Activated CD8-positive, alpha-beta memory T cell treated with anti-CD3 and anti-CD28 coated beads for 48 hours (primary cell): ENCODE results near the gene TFCP2L1.
"Not testable (repeated sequence)": the region's sequence is repeated elsewhere in the genome, so short reads cannot be mapped to it uniquely, and the experiment has no call there.

ENCODE experiments used
- DNase-seq, 3 experiments: peaks; one replicate each; pipeline ENCODE4 v3.0.0-alpha.2; 2020; ENCODE audit warnings: low read depth in 2 of 3, low spot score in 2 of 3

TFCP2L1 gene, protein sequence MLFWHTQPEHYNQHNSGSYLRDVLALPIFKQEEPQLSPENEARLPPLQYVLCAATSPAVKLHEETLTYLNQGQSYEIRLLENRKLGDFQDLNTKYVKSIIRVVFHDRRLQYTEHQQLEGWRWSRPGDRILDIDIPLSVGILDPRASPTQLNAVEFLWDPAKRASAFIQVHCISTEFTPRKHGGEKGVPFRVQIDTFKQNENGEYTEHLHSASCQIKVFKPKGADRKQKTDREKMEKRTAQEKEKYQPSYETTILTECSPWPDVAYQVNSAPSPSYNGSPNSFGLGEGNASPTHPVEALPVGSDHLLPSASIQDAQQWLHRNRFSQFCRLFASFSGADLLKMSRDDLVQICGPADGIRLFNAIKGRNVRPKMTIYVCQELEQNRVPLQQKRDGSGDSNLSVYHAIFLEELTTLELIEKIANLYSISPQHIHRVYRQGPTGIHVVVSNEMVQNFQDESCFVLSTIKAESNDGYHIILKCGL

DNA sequence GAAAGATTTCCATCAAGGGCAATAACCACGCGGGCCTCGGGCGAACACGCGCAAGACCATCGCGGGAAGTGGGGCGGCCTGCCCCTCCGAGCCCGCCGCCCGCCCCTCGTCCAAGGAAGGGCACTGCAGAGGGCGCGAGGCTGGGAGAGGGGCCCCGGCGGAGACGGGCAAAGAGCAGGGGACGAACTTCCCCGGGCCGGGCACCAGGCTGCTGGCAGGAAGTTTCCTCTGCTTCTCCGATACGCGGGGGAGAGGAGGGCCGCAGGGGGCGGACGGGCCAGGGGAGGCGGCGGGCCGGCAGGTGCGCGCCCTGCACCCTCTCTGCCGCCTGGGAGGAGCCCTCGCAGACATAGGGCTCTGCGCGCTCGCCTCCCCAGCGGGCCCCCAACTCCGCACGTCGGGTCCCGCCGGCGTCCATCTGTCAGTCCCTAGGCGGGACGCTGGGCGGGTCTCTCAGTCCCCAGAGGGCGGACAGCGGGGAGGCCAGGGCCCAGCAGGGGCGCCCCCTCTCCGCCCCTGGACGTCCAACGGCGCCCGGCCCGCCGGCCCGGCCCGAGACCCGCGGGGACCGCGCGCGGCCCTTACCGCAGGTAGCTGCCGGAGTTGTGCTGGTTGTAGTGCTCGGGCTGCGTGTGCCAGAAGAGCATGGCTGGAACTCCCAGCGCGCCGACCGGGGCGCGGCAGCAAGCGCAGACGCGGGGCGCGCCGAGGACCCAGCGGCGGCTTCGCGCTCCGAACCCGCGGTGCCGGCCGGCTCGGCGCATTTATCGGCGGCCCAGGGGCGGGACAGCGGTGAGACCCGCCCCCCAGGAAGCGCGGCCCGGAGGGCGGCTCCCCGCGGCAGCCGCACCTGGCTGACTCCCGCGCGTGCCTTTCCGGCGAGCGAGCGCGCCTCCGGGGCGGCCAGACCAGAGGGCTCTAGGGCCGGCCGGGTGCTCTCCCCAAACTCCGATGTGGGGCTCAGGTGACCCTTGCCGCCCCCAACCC lies at the start of gene TFCP2L1:
TFCP2L1 (minus strand) TSS at position 740 of the 987 bp plus-strand sequence; CDS start at position 647, 93 bp downstream.
- peak in 1 of 3 experiments; percentile 10 for DNase-seq

DNA sequence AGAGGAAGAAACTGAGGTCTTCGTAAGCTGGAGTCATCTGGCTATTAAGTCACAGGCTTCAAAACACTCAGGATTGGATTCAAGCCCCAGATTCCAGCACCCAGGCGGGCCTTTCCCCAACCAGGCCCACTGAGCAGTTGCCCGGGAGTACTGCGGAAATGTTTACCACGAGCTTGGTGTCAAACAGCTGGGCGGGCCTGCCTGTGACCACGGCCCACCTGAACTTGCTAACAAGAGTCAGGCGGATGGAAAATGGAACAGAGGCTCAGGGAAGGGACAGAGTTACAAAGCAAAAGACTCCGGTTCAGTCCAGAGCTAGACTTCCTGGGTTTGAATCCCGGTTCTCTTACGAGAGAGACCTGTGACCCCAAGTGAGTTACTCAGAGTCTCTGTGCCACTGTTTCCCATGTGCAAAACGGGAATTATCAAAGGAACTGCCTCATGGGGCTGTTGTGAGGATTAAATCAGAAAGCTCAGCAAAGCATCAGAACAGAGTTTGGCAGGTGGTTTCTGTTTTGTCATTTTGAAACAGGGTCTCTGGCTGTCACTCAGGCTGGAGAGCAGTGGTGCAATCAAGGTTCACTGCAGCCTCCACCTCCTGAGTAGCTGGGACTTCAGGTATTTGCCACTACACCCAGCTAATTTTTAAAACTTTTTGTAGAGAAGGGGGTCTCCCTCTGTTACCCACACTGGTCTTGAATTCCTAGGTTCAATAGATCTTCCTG lies 49.0 kb upstream of the TFCP2L1 start:
- no peak for DNase-seq

DNA sequence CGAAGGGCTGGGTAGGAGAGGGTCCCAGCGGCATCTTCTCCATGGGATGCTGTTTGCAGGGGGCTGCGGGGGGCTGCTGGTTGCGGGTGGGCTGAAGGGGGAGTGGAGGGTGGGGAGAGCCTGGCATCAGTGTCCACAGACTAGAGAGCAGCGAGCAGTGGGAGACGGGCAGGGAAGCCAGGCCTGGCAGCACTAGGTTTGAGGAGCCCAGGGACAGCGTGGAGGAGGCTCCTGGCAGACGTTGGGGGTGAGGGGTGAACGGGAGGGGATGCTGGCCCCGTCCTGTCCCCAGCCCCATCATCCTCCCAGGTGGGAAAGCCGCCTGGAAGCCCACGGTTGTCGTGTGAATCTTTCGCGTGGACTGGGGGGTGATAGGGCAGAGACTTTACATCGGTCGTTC lies 48.2 kb upstream of the TFCP2L1 start:
- DNase-seq = no peak

DNA sequence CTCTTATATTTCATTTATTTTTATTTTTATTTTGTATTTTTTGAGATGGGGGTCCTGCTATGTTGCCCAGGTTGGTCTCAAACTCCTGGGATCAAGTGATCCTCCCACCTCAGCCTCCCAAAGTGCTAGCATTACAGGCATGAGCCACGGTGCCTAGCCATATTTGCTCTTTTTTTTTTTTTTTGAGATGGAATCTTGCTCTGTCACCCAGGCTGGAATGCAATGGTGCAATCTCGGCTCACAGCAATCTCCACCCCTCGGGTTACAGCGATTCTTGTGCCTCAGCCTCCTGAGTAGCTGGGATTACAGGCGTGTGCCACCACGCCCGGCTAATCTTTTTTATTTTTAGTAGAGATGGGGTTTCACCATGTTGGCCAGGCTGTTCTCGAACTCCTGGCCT lies 46.3 kb upstream of the TFCP2L1 start:
- not testable (repeated sequence) for DNase-seq

DNA sequence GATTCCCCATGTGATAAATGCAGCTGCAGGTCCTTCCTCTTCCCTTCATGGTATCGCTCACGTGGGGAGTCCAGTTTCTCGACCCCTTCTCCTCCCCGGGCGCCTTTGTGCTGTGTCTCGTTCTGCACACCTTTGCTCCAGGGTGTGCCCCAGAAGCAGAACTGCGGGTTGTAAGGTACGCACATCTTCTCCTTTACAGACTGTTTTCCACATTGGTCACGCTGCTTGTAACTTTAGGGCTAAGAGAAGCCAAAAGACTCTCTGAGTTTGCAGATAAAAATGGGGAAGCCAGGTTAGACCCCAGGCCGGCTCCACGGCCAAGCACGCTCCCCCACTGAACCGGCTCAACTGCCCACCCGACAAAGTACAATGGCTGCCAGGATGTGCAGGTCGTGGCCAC lies 45.9 kb upstream of the TFCP2L1 start:
- no peak for DNase-seq

DNA sequence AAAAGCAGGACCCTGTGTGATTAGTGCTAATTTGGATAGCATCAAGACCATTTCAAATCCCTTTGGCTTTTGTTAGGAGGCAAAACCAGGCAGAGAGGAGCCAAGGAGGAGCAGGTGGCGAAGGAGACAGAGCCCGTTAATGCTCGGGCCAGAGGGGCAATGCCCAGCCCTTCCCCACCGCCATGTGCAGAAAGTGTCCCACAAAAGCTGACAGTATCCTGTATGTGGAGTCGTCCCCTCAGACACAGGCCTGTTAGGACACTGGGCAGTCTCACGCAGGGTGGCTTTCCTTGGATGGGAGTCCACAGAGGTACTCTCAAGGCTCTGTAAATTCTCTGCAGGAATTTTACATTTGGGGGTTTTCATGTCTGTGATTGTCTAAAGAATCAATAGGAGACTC lies 44.8 kb upstream of the TFCP2L1 start:
- no peak for DNase-seq

DNA sequence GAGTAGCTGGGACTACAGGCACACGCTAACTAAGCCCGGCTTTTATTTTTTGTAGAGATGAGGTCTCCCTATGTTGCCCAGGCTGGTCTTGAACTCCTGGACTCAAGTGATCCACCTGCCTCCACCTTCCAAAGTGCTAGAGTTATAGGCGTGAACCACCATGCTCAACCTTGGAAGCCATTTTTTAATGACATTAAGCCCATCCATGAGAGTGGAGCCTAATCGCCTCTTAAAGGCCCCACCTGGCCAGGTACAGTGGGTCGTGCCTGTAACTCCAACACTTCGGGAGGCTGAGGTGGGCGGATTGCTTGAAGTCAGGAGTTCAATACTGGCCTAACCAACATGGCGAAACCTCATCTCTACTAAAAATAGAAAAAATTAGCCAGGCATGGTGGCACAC lies 41.6 kb upstream of the TFCP2L1 start:
- no peak for DNase-seq

DNA sequence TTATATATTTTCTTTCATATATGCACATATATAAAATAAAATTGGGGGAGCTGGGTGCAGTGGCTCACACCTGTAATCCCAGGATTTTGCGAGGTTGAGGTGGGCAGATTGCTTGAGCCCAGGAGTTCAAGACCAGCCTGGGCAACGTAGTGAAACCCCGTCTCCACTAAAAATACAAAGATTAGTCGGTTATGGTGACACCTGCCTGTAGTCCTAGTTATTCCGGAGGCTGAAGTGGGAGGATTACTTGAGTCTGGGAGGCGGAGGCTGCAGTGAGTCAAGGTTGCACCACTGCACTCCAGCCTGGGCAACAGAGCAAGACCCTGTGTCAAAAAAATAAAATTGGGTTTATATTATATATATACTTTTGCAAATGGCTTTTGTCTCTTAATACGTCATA lies 39.6 kb upstream of the TFCP2L1 start:
- DNase-seq = no peak

DNA sequence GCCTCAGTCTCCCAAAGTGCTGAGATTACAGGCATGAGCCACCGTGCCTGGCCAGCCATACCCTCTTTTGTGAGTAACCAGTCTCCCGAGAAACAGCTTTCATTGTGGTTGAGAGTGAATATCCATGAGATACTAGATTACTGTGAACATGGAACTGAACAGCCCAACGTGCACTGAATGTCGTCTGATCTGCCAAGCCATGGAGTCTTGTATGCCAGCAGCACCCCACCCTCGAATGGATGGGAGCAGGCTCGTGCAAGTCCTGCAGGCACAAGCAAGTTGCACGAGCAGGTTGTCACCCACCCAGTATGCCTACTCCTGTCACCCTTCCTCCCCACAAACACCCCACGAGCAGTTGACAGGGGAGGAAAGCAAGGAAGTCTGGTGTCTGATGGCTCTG lies 36.5 kb upstream of the TFCP2L1 start:
- no peak for DNase-seq

DNA sequence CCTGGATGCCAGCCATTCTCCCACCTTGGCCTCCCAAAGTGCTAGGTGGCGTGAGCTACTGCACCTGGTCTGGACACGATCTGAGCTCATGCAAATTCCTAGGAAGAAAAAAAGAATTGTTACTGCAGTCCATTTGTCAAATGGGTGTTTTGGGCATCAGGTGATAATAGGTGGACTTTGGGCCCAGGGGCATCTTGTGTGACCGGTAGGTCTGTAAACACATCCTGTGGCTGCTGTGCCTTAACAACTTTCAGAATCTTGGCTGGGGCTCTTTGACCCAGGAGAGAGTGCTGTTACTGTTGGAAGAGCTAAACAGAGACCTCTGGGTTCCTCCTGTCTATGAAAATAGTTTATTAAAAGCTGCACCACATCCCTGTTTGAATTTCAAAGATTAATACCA lies 34.9 kb upstream of the TFCP2L1 start:
- no peak for DNase-seq

DNA sequence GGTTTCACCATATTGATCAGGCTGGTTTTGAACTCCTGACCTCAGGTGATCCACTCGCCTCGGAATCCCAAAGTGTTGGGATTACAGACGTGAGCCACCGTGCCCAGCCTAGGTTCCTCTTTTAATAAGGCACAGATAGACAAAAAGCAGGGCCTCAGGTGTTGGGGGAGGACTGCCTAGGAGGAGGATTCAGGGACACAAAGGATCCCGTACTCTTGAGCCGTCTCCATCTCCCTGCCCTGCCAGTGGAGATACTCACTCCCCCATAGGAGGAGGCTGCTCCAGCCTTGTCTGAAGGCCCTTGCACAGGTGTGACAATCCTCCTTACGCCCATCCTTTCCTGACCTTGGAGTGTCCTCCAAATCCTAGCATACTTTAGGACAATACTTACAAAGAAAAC lies 32.0 kb upstream of the TFCP2L1 start:
- no peak for DNase-seq

DNA sequence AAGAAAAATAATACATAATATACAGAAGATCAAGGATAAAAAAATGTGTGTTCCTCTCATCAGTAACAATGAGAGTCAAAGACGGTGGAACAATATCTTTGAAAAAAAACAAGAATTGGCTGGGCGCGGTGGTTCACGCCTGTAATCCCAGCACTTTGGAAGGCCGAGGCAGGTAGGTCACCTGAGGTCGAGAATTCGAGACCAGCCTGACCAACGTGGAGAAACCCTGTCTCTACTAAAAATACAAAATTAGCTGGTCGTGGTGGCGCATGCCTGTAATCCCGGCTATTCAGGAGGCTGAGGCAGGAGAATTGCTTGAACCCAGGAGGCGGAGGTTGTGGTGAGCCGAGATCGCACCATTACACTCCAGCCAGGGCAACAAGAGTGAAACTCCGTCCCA lies 28.7 kb upstream of the TFCP2L1 start:
- not testable (repeated sequence) for DNase-seq

DNA sequence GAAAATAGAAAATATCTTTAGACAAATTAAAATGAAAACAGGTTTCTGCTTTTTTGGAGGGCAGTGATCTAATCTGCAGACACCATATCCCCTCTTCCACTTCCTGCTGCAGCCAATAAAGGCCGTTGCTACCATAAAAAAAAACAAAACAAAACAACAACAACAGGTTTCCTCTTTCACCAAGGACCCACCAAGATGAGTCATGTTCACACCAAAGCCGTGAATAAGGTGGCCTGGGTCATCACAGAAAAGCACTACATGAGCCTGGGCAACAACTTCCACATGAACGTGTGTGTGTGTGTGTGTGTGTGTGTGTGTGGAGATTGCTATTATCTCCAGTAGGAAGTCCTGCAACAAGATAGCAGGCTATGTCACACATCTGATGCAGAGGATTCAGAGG lies 24.8 kb upstream of the TFCP2L1 start:
- DNase-seq = no peak

DNA sequence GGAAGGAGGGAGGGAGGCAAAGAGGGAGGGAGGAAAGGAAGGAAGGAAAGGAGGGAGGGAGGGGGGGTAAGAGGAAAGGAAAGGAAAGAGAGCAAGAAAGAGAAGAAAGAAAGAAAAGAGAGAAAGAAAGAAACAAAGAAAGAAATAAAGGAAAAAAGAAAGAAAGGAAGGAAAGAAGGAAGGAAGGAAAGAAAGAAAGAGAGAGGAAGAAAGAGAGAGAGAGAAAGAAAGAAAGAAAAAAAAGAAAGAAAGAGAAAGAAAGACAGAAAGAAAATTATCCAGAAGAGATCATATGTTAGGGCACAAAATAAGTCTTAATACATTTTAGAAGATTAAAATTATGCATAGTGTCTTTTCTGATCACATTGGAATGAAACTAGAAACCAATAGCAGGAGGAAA lies 24.3 kb upstream of the TFCP2L1 start:
- DNase-seq = no peak

DNA sequence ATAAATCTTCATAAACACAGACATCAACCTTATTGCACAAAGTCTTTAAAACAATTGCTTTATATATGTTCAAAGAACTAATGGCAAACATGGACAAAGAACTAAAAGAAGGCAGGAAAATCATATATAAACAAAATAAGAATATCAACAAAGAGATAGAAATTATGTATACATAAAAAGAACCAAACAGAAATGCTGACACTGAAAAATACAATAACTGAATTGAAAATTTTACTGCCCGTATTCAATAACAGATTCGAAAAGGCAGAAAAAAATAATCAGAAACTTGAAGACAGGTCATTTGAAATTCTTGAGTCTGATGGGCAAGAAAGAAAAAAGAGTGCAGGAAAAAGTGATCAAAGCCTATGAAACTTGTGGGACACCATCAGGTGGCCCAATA lies 22.0 kb upstream of the TFCP2L1 start:
- DNase-seq = no peak

DNA sequence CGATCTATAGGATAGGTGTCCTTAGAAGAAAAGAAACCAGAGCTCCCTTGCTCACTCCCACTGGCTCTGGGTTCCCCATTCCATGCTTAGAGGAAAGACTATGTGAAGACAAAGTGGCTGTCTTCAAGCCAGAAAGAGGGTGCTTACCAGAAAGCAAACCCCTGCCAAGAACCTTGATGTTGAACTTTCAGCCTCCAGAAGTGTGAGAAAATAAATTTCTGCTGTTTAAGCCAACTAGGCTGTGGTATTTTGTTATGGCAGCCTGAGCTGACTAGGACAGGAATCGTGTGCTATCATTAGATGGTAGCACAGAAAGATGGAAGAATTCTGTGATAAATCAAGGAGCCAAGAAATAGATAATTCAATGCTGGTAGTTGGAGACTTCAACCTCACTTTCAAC lies 19.9 kb upstream of the TFCP2L1 start:
- no peak for DNase-seq

DNA sequence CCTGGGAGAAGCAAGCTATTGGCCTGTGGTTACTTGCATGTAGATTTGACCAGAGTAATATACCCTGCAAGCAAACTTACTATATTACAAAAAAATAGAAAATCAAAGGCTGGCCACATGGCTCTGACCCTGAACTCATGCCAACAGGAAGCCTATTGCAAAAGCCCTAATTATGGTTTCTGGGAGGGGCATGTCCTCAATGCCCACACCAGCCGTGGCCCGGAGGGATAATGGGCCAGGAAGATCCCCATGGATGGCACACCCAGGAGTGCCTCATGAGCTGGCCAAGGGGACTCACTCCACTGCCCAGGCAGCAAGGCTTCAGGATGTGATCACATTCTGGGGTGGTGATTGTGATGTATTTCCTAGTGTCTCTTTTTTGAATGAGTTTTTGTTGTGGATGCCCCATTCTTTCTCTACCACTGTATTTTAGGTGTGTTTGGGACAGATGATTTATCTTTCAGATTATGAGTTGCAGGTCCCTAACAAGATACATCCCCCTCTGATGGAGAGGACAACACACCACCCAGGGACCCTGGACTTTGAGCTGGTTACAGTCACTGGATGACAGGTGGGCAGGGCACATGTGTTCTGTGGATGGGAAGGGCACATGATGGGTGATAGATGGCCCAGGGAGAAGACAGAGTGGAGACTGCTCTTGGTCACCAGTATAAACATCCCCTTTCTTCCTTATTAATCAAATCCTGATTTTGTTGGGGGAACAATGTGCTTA lies 18.7 kb upstream of the TFCP2L1 start:
- no peak for DNase-seq

DNA sequence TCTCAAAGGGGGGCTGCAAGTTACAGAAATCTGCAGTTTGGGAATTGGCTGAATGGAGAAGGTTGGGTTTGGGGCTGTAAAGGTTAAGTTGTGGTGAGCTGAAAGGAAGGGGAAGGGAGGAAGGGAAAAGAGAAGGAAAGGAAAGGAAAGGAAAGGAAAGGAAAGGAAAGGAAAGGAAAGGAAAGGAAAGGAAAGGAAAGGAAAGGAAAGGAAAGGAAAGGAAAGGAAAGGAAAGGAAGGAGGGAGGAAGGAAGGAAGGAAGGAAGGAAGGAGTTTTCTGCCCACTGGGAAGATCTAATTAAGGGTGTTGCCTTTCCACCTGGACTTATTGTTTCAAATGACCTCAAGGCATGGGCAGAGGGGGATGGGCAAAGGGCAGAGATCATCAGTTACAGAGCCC lies 16.2 kb upstream of the TFCP2L1 start:
- DNase-seq = not testable (repeated sequence)

DNA sequence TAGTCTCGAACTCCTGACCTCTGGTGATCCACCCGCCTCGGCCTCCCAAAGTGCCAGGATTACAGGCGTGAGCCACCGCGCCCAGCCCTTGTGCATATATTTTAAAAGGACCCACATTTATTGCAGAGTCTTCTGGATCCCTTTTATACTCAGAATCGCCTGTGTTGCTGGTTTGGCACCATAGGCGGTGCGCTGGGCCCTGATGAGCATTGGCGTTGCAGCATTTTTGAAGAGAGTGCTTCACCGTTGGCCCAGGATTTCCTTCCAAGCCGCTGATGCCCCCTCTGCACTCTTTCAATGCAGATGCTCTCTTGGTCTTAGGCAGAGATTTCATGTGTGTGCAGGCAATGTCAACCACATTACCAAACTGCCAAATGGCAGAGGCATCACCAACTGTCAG lies 13.5 kb upstream of the TFCP2L1 start:
- no peak for DNase-seq

DNA sequence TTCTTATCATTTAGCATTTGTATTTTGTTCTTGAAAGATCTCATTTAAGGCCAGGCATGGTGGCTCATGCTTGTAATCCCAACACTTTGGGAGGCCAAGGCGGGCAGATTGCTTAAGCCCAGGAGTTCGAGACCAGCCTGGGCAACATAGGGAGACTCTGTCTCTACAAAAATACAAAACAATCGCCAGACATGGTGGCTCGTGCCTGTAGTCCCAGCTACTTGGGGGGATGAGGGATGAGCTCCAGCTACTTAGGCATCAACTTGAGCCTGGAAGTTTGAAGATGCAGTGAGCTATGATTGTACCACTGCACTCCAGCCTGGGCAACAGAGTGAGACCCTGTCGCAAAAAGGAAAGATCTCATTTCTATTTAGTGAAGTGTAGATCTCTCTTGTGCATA lies 12.9 kb upstream of the TFCP2L1 start:
- not testable (repeated sequence) for DNase-seq
